Spleen (tissue), 11 donors: ENCODE results near the gene EDAR. TPM values are rescaled to one million over a fixed set of nuclear protein-coding genes. Genes with fewer than 3 reads are reported as not detected.

Experiments
- DNase-seq: peaks from one replicate; pipeline ENCODE4 v3.0.0-alpha.2; 2020
- H3K27ac ChIP-seq, 8 donors: fragments of 200-600 bp; sonication (generic) in 7 of 8; 1 replicate in 4 of 8; 2 replicates in 4 of 8; pipeline versions ENCODE4 v1.5.0 to v1.8.0; 2016 to 2021; ENCODE audit warnings: inconsistent platforms in 4 of 8, mild to moderate bottlenecking in 4 of 8, moderate library complexity in 1 of 8
- H3K27me3 ChIP-seq, 7 donors: fragments of 200-600 bp; sonication (generic) in 6 of 7; replicated peaks in 1 of 7; 1 replicate in 4 of 7; 2 replicates in 3 of 7; pipeline versions ENCODE4 v1.5.0 to v1.8.0; 2016 to 2021; ENCODE audit warnings: inconsistent platforms in 3 of 7, mild to moderate bottlenecking in 1 of 7
- H3K36me3 ChIP-seq, 6 donors: fragments of 200-600 bp; sonication (generic) in 5 of 6; 1 replicate in 4 of 6; 2 replicates in 2 of 6; pipeline versions ENCODE4 v1.5.0 to v1.8.0; 2016 to 2021; ENCODE audit warnings: inconsistent platforms in 2 of 6
- H3K4me1 ChIP-seq, 6 donors: fragments of 200-600 bp; sonication (generic) in 5 of 6; 1 replicate in 3 of 6; 2 replicates in 3 of 6; pipeline versions ENCODE4 v1.5.0 to v1.8.0; 2016 to 2021; ENCODE audit warnings: inconsistent platforms in 3 of 6
- H3K4me3 ChIP-seq, 8 donors: fragments of 200-600 bp; sonication (generic) in 7 of 8; 1 replicate in 4 of 8; 2 replicates in 4 of 8; pipeline versions ENCODE4 v1.5.0 to v1.8.0; 2016 to 2021; ENCODE audit warnings: inconsistent platforms in 4 of 8, mild to moderate bottlenecking in 4 of 8, moderate library complexity in 2 of 8
- H3K9me3 ChIP-seq, 8 donors: fragments of 200-600 bp; sonication (generic) in 7 of 8; 1 replicate in 4 of 8; 2 replicates in 4 of 8; pipeline versions ENCODE4 v1.5.0 to v1.8.0; 2016 to 2021; ENCODE audit warnings: inconsistent platforms in 4 of 8
- POLR2A ChIP-seq, 3 donors: fragments of 450-650 bp; IDR thresholded peaks; one replicate each; pipeline ENCODE4 v1.5.1; 2017; ENCODE audit warnings: antibody characterized with exemption in 3 of 3, mild to moderate bottlenecking in 1 of 3
- POLR2AphosphoS5 ChIP-seq, 3 donors: sonication (generic); formaldehyde crosslinking; IDR thresholded peaks; one replicate each; pipeline ENCODE4 v1.5.1; 2017; ENCODE audit warnings: antibody characterized with exemption in 3 of 3
- WGBS, 5 donors: extraction: QIAGEN DNeasy Blood & Tissue Kit in 3 of 5; methylation state at CpG; one replicate each; pipeline versions ENCODE4 v1.1.5 to v1.1.7; 2013 to 2018; 5-methylcytosine and 5-hydroxymethylcytosine counted together
- intact Hi-C: fragments of 100-400 bp; cut with DNase I; formaldehyde crosslinking; loops from one replicate; pipeline ENCODE4 v1.15.0; 2023; ENCODE audit warnings: low total_unique reads
- polyA plus RNA-seq, 3 donors: library from polyadenylated mRNA; stranded (reverse); fragments of 200-250 nt; gene quantifications; one replicate each; pipeline ENCODE4 v1.2.1, GENCODE V29; 2013
- total RNA-seq, 7 donors: library from RNA; depleted of rRNA in 3 of 7; stranded (reverse); fragments of >200 nt in 3 of 7; fragmentation: NEBNext Ultra II Directional in 4 of 7; extraction: Animal tissue kit (Norgen Biotek cat#: 25700) in 4 of 7; gene quantifications; one replicate each; pipeline versions ENCODE4 v1.1.0 to v1.2.1, GENCODE V29; 2016 to 2021
- TF ChIP-seq, protein P1 (sequence below), 11 experiments: fragments of 200-600 bp in 7 of 11; fragments of 450-650 bp in 4 of 11; sonication (generic) in 4 of 11; IDR thresholded peaks in 8 of 11; conservative IDR thresholded peaks in 3 of 11; 1 replicate in 7 of 11; 2 replicates in 4 of 11; pipeline versions ENCODE4 v1.4.0 to v1.8.0; 2016 to 2021; ENCODE audit warnings: antibody characterized with exemption in 11 of 11, inconsistent platforms in 4 of 11, mild to moderate bottlenecking in 1 of 11
- donor health status: healthy with polysubstance abuse.
- donor health status: DM: no; HTN: no; CAD: no; lungs with moderate emphysema.
- donor health status: DM: no; HTN: no; CAD: no.
- donor health status: Bipolar disorder and iron deficiency.
- donor health status: healthy.
- donor health status: DM: no; HTN: no; CAD: no.
- donor health status: DM: yes; HTN: yes; CAD: no.

EDAR gene
- total and polyA plus RNA-seq, 10 donors: 0.02 to 0.67 (median 0.15) TPM; not detected in 2

DNA sequence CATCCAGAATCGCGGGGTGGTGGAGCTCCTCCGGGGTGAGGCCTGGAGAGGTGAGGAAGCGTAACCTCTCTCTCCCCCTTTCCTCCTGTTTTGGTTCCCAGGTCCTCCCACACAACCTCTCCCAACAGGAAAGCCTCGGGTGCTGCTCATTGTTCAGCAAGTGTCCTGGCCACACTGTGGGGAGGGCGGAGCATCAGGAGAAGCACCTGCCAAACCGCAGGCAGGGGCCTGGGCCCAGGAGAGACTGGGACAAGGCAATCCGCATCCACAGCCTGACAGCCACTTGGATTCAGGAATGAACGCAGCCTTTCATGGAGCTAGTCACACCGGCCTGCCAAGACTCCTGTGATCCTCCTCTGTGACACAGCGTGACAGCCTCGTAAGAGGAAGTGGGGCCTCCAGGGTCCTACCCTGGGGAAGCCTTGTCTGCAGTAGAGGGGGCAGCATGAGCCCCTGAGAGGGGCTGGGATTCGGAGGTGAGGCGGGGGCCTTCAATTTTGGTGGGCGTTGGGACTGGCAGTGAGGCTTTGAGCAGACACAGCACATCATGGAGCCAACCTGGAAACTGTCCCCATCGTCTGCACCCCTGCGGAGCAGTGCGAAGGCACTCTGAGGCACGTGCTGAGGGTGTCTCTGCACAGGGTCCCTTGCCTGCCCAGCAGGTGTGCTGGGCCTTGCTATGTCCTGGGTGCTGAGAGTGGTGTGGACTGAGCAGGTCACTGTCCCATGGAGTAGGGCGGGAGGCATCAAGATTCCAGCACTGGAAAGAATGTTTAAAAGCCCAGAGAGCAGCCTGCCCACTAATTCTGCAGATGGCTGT lies 62.2 kb downstream of the EDAR start:
- DNase-seq: peak; percentile 66
- Histone ChIP-seq H3K36me3 (no peaks in the 10 kb centered on the region), H3K27me3 (no peaks in the 10 kb centered on the region), H3K9me3 (no peaks in the 10 kb centered on the region), H3K27ac (no peak overlapping the region), H3K4me1 (no peaks in the 10 kb centered on the region), H3K4me3 (no peak overlapping the region)
- TF ChIP-seq, protein P1, sequence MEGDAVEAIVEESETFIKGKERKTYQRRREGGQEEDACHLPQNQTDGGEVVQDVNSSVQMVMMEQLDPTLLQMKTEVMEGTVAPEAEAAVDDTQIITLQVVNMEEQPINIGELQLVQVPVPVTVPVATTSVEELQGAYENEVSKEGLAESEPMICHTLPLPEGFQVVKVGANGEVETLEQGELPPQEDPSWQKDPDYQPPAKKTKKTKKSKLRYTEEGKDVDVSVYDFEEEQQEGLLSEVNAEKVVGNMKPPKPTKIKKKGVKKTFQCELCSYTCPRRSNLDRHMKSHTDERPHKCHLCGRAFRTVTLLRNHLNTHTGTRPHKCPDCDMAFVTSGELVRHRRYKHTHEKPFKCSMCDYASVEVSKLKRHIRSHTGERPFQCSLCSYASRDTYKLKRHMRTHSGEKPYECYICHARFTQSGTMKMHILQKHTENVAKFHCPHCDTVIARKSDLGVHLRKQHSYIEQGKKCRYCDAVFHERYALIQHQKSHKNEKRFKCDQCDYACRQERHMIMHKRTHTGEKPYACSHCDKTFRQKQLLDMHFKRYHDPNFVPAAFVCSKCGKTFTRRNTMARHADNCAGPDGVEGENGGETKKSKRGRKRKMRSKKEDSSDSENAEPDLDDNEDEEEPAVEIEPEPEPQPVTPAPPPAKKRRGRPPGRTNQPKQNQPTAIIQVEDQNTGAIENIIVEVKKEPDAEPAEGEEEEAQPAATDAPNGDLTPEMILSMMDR (IDR thresholded peaks at IDR 0.05 in 8 of 11, conservative IDR thresholded peaks at IDR 0.05 in 3 of 11): no peak
- TF ChIP-seq POLR2AphosphoS5 (IDR thresholded peaks at IDR 0.05) (no peak), POLR2A (IDR thresholded peaks at IDR 0.05) (no peak)
- 75 to 80% (median 77%) methylated on average over 20 of the region's 20 CpGs for WGBS, 5 donors
- intact Hi-C loops: no loop called here

- DNase-seq: peak; percentile 20
Observed at GRCh38 chr2:108925735-108926134, 63.3 kb downstream of the EDAR start.

DNA sequence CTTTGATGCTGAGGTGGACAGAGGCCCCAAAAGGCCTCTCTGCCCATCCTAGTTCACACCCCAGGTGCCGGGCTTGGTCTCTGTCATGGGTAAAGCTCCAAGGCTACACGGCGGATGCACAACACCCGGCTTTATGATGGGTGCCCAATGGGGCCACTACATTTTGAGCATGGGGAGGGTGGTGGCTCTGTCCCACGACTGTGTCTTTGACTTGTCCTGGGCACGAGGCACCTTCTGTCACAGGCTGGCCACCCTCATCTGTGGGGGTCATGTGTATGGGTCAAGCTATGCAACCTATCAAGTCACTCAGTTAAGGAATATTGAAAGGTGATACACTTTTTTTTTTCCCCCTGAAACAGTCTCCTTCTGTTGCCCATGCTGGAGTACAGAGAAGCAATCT lies 63.7 kb downstream of the EDAR start:
- Histone ChIP-seq H3K27me3 (no peaks in the 10 kb centered on the region), H3K9me3 (no peaks in the 10 kb centered on the region), H3K4me1 (no peaks in the 10 kb centered on the region), H3K4me3 (no peak overlapping the region), H3K27ac (no peak overlapping the region), H3K36me3 (no peaks in the 10 kb centered on the region)
- DNase-seq: peak; percentile 65
- TF ChIP-seq POLR2A (IDR thresholded peaks at IDR 0.05): no peak
- 78 to 97% (median 91%) methylated on average over 2 to 6 of the region's 6 CpGs for WGBS, 5 donors
- intact Hi-C loops: no loop called here

More at GRCh38 chr2:108925735-108926134, 63.3 kb downstream of the EDAR start:
- intact Hi-C loops: no loop called here
- no peaks in the 10 kb centered on the region for H3K4me1 ChIP-seq
- no peak overlapping the region for H3K4me3 ChIP-seq
- no peak for TF ChIP-seq POLR2A (IDR thresholded peaks at IDR 0.05)
- TF ChIP-seq, protein P1 (IDR thresholded peaks at IDR 0.05 in 8 of 11, conservative IDR thresholded peaks at IDR 0.05 in 3 of 11): no peak
- TF ChIP-seq POLR2AphosphoS5 (IDR thresholded peaks at IDR 0.05): no peak
- H3K36me3 ChIP-seq: no peaks in the 10 kb centered on the region
- H3K27me3 ChIP-seq: no peaks in the 10 kb centered on the region
- H3K9me3 ChIP-seq: no peaks in the 10 kb centered on the region
- WGBS, 5 donors: 83 to 93% (median 89%) methylated on average over 8 of the region's 8 CpGs
- H3K27ac ChIP-seq: no peak overlapping the region

DNA sequence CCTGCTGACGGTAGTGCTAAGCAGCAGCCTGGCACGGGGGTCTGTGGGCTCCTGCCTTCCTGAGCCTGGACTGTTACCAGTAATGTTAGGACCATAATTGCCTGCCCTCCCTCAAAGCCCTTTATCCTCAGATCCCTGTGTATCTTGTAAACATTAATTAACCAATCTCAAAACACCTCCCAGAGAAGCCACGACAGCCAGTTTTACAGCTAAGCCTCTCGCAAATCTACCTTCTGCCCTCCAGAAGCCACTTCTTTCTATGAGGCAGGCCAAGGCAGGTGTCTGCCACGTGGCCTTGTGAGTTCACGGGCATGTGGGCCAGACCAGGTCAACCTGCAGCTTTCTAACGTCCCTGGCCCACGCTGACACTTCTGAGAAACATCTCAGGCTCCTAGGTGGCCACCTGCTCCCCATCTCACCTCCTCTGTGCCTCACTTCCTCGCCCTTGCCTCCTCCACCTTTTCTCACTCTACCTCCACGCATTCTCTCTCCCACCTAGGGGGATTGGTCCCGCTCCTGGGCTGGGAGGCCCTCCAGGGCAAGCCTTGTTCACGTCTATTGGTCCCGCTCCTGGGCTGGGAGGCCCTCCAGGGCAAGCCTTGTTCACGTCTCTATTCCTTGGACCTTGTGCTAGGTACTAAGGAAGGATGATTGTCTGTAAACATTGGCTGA lies 64.3 kb downstream of the EDAR start:
- intact Hi-C loops: no loop called here
- WGBS, 5 donors: 80 to 90% (median 85%) methylated on average over 14 of the region's 14 CpGs
- DNase-seq: peak; percentile 65
- H3K36me3 ChIP-seq: no peaks in the 10 kb centered on the region
- no peaks in the 10 kb centered on the region for H3K4me1 ChIP-seq
- H3K4me3 ChIP-seq: no peak overlapping the region
- no peak overlapping the region for H3K27ac ChIP-seq
- TF ChIP-seq, protein P1 (IDR thresholded peaks at IDR 0.05 in 8 of 11, conservative IDR thresholded peaks at IDR 0.05 in 3 of 11): no peak
- TF ChIP-seq POLR2AphosphoS5 (IDR thresholded peaks at IDR 0.05) (no peak), POLR2A (IDR thresholded peaks at IDR 0.05) (no peak)
- no peaks in the 10 kb centered on the region for H3K9me3 ChIP-seq
- no peaks in the 10 kb centered on the region for H3K27me3 ChIP-seq
